HG02943 (cell line): ENCODE results near the gene PTPRD.

Experiments used
- ATAC-seq: cut with Tn5 transposase; IDR thresholded peaks from one replicate; pipeline ENCODE4 v1.9.1; 2021; ENCODE audit warnings: mild to moderate bottlenecking, low read depth, moderate library complexity; ENCODE audit not compliant: unreplicated experiment

The PTPRD gene

GRCh38 chr9:10062629-10063395 lies 550.0 kb downstream of the PTPRD start:
- no peak for ATAC-seq

- no peak for ATAC-seq
These were observed 553.8 kb downstream of the PTPRD start for GRCh38 chr9:10059044-10059443.

- ATAC-seq: no peak
These were observed 556.9 kb downstream of the PTPRD start for GRCh38 chr9:10055886-10056395.

GRCh38 chr9:10054456-10054855 lies 558.3 kb downstream of the PTPRD start:
- ATAC-seq: no peak

DNA sequence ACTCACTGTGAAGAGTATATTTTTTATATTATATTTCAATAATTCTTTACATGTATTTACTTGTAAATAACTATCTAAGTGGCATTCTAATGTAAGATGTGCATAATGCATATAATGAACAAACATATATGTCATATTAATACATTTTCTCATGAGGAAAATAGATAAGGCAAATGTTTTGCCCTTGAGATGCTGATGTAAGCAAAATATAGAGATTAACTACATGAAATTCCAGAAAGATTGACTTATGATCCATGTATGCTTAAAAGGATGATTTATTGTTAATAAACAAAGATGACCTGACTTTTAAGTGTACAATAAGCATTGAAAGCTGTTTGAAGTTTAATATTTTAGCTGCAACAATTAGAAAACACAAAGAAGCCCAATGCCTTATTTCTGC lies 559.9 kb downstream of the PTPRD start:
- ATAC-seq: no peak

DNA sequence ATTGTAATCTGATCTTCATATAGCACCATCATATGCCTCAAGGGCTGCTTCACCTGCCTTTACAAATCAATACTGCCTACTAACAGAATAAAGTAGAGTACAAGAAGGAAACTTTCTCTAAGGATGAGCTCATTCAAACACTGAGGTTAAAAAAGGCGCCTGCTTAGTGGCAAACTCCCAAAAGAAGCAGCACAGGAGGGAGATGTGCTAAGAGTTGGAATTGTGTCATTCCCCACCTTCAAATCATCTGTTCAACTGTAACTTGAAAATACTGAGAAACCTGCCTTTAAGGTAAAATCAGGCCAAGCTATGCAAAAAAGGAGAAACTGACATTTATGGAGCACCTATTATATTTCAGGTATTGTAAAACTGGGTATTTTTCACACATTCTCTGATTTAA lies 560.6 kb downstream of the PTPRD start:
- ATAC-seq: no peak

GRCh38 chr9:10050016-10050415 lies 562.8 kb downstream of the PTPRD start:
- no peak for ATAC-seq

- ATAC-seq: no peak
These were observed 563.8 kb downstream of the PTPRD start for GRCh38 chr9:10048994-10049393.

DNA sequence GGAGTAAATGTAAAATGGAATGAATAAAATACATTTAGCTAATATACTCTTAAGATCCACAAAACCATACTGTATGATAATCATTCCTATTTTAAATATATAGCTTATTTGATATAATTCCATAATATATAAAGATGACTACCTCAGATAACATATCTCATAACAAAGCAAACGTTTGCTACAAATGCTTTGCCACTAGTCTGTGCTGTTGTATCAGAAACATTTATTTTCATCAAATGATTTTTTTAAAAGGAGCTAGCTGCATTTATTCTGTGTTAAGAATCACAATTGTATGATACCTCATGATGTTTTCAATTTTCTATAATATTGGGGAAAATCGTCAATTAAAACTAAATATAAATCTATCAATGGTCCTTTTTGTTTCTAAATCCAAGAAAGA lies 567.2 kb downstream of the PTPRD start:
- no peak for ATAC-seq

- ATAC-seq: no peak
These were observed 571.0 kb downstream of the PTPRD start for GRCh38 chr9:10041726-10042229.

GRCh38 chr9:10036095-10036494 lies 576.7 kb downstream of the PTPRD start:
- no peak for ATAC-seq

DNA sequence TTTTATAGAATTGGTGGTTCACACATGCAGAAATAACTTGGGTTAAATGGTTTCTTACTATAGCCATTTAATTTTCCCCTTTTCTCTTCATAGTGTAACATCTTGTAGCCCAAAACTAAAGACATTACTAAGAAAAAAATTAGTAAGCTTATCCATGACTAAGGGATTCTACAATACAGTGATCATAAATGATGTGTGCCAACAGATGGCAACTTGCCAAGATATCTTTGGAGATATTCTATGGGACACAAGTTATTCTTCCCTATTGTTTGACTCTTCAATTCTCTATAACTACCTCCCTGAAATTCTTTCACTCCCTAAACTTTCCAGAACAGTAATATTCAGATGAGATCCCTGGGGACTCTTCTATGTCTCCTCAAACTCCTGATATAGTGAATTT lies 580.6 kb downstream of the PTPRD start:
- no peak for ATAC-seq

GRCh38 chr9:10026443-10026984 lies 586.3 kb downstream of the PTPRD start:
- no peak for ATAC-seq

GRCh38 chr9:10015755-10016154 lies 597.0 kb downstream of the PTPRD start:
- ATAC-seq: no peak

- no peak for ATAC-seq
These were observed 597.9 kb downstream of the PTPRD start for GRCh38 chr9:10014889-10015288.

- no peak for ATAC-seq
These were observed 603.4 kb downstream of the PTPRD start for GRCh38 chr9:10009401-10009800.

GRCh38 chr9:10008101-10008799 lies 604.6 kb downstream of the PTPRD start:
- no peak for ATAC-seq

DNA sequence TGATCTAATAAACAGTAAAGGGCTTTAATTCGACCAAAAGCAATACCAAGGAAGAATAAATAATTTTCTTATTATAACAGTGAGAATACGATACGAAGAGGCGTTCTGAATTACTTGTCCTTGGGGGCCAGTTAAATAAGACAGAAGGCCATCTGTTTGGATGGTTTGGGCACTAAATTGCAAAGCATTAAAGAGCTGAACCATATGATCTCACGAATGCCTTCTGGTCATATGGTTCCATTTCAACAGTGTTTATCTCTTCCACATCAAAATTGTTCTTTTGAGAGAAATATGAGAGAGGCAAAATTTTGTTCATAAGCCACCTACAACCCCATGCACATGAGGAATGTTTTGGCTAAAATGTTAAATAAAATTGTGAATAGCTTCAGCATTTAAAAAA lies 605.4 kb downstream of the PTPRD start:
- ATAC-seq: no peak

DNA sequence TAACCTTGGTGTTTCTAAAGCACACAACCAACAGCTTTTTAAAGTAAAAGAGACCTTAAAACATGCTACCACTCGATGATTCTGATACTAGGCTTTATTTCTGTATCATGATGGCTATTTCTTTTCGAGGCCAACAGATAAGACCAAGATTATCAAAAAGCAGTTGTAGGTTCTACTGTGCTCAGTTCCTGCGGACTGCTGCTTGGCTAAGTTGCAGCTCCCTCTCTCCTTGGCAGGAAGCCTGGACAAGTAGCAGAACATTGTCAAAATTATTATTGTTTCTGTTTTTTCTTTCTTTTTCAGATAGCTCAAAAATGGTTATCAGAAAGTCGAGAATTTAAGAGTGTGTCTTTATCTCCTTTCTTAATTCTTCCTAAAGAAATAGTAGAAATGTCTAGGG lies 607.6 kb downstream of the PTPRD start:
- no peak for ATAC-seq

GRCh38 chr9:10003047-10003446 lies 609.8 kb downstream of the PTPRD start:
- ATAC-seq: no peak

DNA sequence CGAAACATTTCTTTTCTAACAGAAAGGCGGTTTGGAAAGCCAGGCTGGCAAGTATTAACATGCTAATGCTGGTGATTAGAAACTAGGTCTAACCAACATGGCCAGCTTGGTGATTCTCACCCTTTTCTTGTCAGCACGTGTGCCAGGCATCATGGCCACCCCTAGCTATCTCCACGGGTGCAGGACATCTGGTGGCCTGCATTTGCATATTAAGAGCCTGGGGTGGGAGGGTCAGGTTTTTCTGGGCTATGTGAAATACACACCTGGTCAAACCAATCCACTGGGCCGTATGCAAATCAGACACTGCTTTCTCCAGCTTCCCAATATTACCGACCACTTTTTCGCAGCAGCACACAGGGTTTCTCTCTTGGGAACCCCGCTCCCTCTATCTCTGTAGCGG lies 612.1 kb downstream of the PTPRD start:
- no peak for ATAC-seq
